Prostate gland (tissue), 2 donors: ENCODE measurements around the gene CTDSP1. TPM values are rescaled to one million over a fixed set of nuclear protein-coding genes. Genes with fewer than 3 reads are reported as not detected.

Experiments used
- DNase-seq: peaks from one replicate; pipeline ENCODE4 v3.0.0-alpha.2; 2019; ENCODE audit warnings: low spot score
- H3K27ac ChIP-seq, 2 donors: fragments of 200-600 bp; sonication (generic); 2 replicates each; pipeline ENCODE4 v1.5.1; 2017 to 2019
- H3K27me3 ChIP-seq: fragments of 200-600 bp; sonication (generic); replicated peaks from 2 replicates; pipeline ENCODE4 v1.5.1; 2019; ENCODE audit not compliant: insufficient read depth
- H3K36me3 ChIP-seq, 2 donors: fragments of 200-600 bp; sonication (generic); 1 replicate in 1 of 2; 2 replicates in 1 of 2; pipeline versions ENCODE4 v1.5.1 to v1.8.1; 2017 to 2019
- H3K4me1 ChIP-seq: fragments of 200-600 bp; sonication (generic); replicated peaks from 2 replicates; pipeline ENCODE4 v1.5.1; 2019
- H3K4me3 ChIP-seq, 2 donors: fragments of 200-600 bp; sonication (generic); 2 replicates each; pipeline ENCODE4 v1.5.1; 2017 to 2019
- H3K9me3 ChIP-seq: fragments of 200-600 bp; sonication (generic); 2 replicates; pipeline ENCODE4 v1.5.1; 2017
- CTCF ChIP-seq, 4 experiments: fragments of 200-600 bp in 2 of 4; fragments of 450-650 bp in 2 of 4; sonication (generic) in 2 of 4; IDR thresholded peaks; 1 replicate in 3 of 4; 2 replicates in 1 of 4; pipeline ENCODE4 v1.5.1; 2016 to 2019; ENCODE audit warnings: antibody characterized with exemption in 4 of 4, mild to moderate bottlenecking in 2 of 4, moderate library complexity in 2 of 4
- POLR2A ChIP-seq: fragments of 450-650 bp; IDR thresholded peaks from one replicate; pipeline ENCODE4 v1.6.1; 2016; ENCODE audit warnings: antibody characterized with exemption, mild to moderate bottlenecking
- POLR2AphosphoS5 ChIP-seq: sonication (generic); formaldehyde crosslinking; IDR thresholded peaks from one replicate; pipeline ENCODE4 v1.6.1; 2017; ENCODE audit warnings: antibody characterized with exemption
- WGBS: methylation state at CpG from one replicate; pipeline ENCODE4 v1.1.5; 2018; 5-methylcytosine and 5-hydroxymethylcytosine counted together
- intact Hi-C: fragments of 100-400 bp; cut with DNase I; formaldehyde crosslinking; loops from one replicate; pipeline ENCODE4 v1.14.2; 2022
- microRNA counts, 2 donors: library from miRNA; unstranded; fragments of <30 nt; microRNA quantifications; one replicate each; lab custom pipeline; 2016 to 2017
- microRNA-seq: library from miRNA; unstranded; fragments of <30 nt; microRNA quantifications from one replicate; pipeline ENCODE4, GENCODE V29; 2016
- small RNA-seq, 2 donors: library from RNA; depleted of rRNA; stranded (forward); fragments of <200 nt; gene quantifications; one replicate each; pipeline ENCODE3, GENCODE V24; 2016
- total RNA-seq, 2 donors: library from RNA; depleted of rRNA; stranded (reverse); fragments of >200 nt; gene quantifications; one replicate each; pipeline ENCODE4 v1.1.0, GENCODE V29; 2016

CTDSP1 gene
- total RNA-seq, 2 donors from 2014 or later: 145 to 180 TPM

- no peaks in the 10 kb centered on the region for H3K9me3 ChIP-seq
- H3K27me3 ChIP-seq: no peaks in the 10 kb centered on the region
- 92% methylated on average over 2 of the region's 2 CpGs for WGBS
- intact Hi-C loops: no loop called here
- no peaks in the 10 kb centered on the region for H3K36me3 ChIP-seq
- no peak overlapping the region for H3K4me3 ChIP-seq
- no peak for DNase-seq
- no peak overlapping the region for H3K27ac ChIP-seq
- no peak for TF ChIP-seq CTCF (IDR thresholded peaks at IDR 0.05)
- TF ChIP-seq POLR2AphosphoS5: no peak
- TF ChIP-seq POLR2A: no peak
- H3K4me1 ChIP-seq: no peaks in the 10 kb centered on the region
These were observed 47.4 kb downstream of the CTDSP1 start for GRCh38 chr2:218447072-218447471.

- no peaks in the 10 kb centered on the region for H3K36me3 ChIP-seq
- 56% methylated on average over 3 of the region's 3 CpGs for WGBS
- no peaks in the 10 kb centered on the region for H3K9me3 ChIP-seq
- intact Hi-C loops: no loop called here
- no peaks in the 10 kb centered on the region for H3K27me3 ChIP-seq
- DNase-seq: no peak
- no peak for TF ChIP-seq POLR2A
- no peak overlapping the region for H3K27ac ChIP-seq
- no peaks in the 10 kb centered on the region for H3K4me1 ChIP-seq
- no peak overlapping the region for H3K4me3 ChIP-seq
These were observed 49.3 kb downstream of the CTDSP1 start for GRCh38 chr2:218448934-218449333.

GRCh38 chr2:218452079-218452478, 52.4 kb downstream of the CTDSP1 start:
- H3K9me3 ChIP-seq: no peaks in the 10 kb centered on the region
- H3K4me1 ChIP-seq: no peaks in the 10 kb centered on the region
- H3K36me3 ChIP-seq: no peaks in the 10 kb centered on the region
- no peak overlapping the region for H3K27ac ChIP-seq
- H3K27me3 ChIP-seq: no peaks in the 10 kb centered on the region
- TF ChIP-seq POLR2AphosphoS5 (no peak), CTCF (IDR thresholded peaks at IDR 0.05) (no peak), POLR2A (no peak)
- DNase-seq: no peak
- intact Hi-C loops: loop anchor here (5.0 kb wide), 1 partner anchor 45 kb away; no protein-coding TSS in a partner anchor
- H3K4me3 ChIP-seq: no peak overlapping the region
- 81% methylated on average over 1 of the region's 1 CpG for WGBS

MicroRNAs encoded within 50 kb of the gene (microRNA counts, 767-probe panel; counts per million panel counts)
- microRNA hsa-miR-26b-5p (lab: Ali Mortazavi, UCI): 4,325 to 4,715 counts per million in 2 donors

Small RNA genes within 50 kb of the gene (microRNA-seq; reads per million reads assigned to microRNA genes)
- gene MIR26B: 52,852 reads per million, percentile 99 among the genes with 10 or more reads in this experiment

Small RNA genes within 50 kb of the gene (small RNA-seq; reads per million reads assigned to genes)
- 1,318 to 1,352 reads per million in 2 donors for gene MIR26B

Other genes with a start within 250 kb of the CTDSP1 start
- under 1 TPM in 1 of 2 donors, not detected in 1; 0.28 TPM for gene CXCR1, start 232.9 kb upstream of the CTDSP1 start, total RNA-seq
- gene ARPC2, start 182.7 kb upstream of the CTDSP1 start, total RNA-seq: 100 to 1,000 TPM; 182 to 207 TPM
- under 1 TPM in 1 of 2 donors, not detected in 1; 0.91 TPM for gene GPBAR1, start 138.9 kb upstream of the CTDSP1 start, total RNA-seq
- 100 to 1,000 TPM; 217 to 237 TPM for gene AAMP, start 129.7 kb upstream of the CTDSP1 start, total RNA-seq
- gene PNKD, start 129.3 kb upstream of the CTDSP1 start, total RNA-seq: 100 to 1,000 TPM; 103 to 145 TPM
- gene TMBIM1, start 107.4 kb upstream of the CTDSP1 start, total RNA-seq: 100 to 1,000 TPM; 139 to 193 TPM
- gene CATIP, start 43.0 kb upstream of the CTDSP1 start, total RNA-seq: 1 to 10 TPM in 1 of 2 donors, not detected in 1; 2.0 TPM
- 10 to 100 TPM; 10.8 to 11.4 TPM for gene SLC11A1, start 17.6 kb upstream of the CTDSP1 start, total RNA-seq
- gene VIL1, start 19.3 kb downstream of the CTDSP1 start, total RNA-seq: under 1 TPM in 1 of 2 donors, not detected in 1; 0.09 TPM
- 10 to 100 TPM; 12.3 to 31.9 TPM for gene USP37, start 168.5 kb downstream of the CTDSP1 start, total RNA-seq
- gene CNOT9, start 169.0 kb downstream of the CTDSP1 start, total RNA-seq: 10 to 100 TPM; 31.7 to 77.6 TPM
- gene PLCD4, start 208.0 kb downstream of the CTDSP1 start, total RNA-seq: 1 to 10 TPM; 1.1 to 2.7 TPM